SJSA1 (cell line): ENCODE results near the gene ERC1. TPM values are rescaled to one million over a fixed set of nuclear protein-coding genes. Genes with fewer than 3 reads are reported as not detected.
A peak's percentile ranks its signal among the peaks of the same experiment; 100 is the strongest.

ENCODE experiments used
- DNase-seq, 2 experiments: peaks; one replicate each; pipeline ENCODE4 v3.0.0-alpha.2; 2015 to 2020; ENCODE audit warnings: low spot score in 2 of 2, low read depth in 1 of 2
- H3K27ac ChIP-seq: fragments of 250-450 bp; sonication (Bioruptor Pico); 2 replicates; pipeline ENCODE4 v1.5.1; 2020; ENCODE audit warnings: mild to moderate bottlenecking, moderate library complexity
- H3K27me3 ChIP-seq: fragments of 250-450 bp; sonication (Bioruptor Pico); replicated peaks from 2 replicates; pipeline ENCODE4 v1.5.1; 2020; ENCODE audit warnings: mild to moderate bottlenecking, moderate library complexity
- H3K36me3 ChIP-seq: fragments of 250-450 bp; sonication (Bioruptor Pico); 2 replicates; pipeline ENCODE4 v1.5.1; 2020; ENCODE audit warnings: mild to moderate bottlenecking
- H3K4me1 ChIP-seq: fragments of 250-450 bp; sonication (Bioruptor Pico); replicated peaks from 2 replicates; pipeline ENCODE4 v1.6.1; 2021; ENCODE audit warnings: mild to moderate bottlenecking
- H3K4me3 ChIP-seq: fragments of 250-450 bp; sonication (Bioruptor Pico); 2 replicates; pipeline ENCODE4 v1.5.1; 2020; ENCODE audit warnings: mild to moderate bottlenecking
- H3K9me3 ChIP-seq: fragments of 250-450 bp; sonication (Bioruptor Pico); replicated peaks from 2 replicates; pipeline ENCODE4 v1.5.1; 2020; ENCODE audit warnings: mild to moderate bottlenecking
- total RNA-seq: library from RNA; depleted of rRNA; stranded (reverse); fragments of >200 nt; shearing (Covaris generic); gene quantifications from 2 replicates; pipeline ENCODE4 v1.2.3, GENCODE V29; 2014

ERC1 gene
- total RNA-seq, 1 experiment from 2014 or later = 19.7 TPM

DNA sequence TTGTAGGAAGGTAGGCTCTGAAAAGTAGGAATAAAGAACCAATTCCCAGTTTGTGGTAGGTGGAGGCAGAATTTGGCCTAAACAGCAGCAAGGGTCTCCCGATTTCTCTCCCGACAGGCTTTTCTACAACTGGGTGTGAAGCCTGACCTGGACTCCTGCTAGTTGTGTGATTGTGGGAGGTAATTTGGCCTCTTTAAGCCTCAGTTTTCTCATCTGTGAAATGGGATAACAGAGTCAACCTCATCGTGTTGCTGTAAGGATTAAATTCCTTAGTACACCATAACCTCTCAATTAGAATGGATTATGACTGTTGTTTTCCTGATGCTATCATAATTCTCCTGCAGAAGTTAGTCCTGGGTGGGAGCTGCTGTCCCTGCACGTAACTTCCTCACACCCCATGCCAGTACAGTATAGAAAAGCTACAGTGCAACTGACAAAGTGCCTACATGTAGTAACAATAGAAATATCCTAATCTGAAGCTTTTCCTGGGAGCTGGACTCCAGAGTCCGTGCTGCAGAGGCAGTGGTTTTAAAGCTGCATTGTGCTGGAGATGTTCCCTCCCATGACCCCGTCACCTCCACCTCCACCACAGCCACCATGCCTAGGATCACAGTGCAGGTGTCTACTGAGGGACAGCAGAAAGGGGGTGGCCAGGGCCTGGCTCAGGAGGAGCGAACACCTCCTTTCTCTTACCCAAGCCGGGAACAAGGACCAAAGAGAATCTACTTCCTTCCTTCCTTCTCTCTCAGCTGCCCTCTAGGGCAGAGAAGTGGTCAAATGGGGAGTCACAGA, 526.9 kb downstream of the ERC1 start:
- Histone ChIP-seq H3K36me3 (no peaks in the 10 kb centered on the region), H3K4me3 (no peak overlapping the region), H3K9me3 (no peaks in the 10 kb centered on the region), H3K27me3 (no peaks in the 10 kb centered on the region), H3K27ac (no peak overlapping the region), H3K4me1 (peaks cover 33% of the 10 kb centered on the region)
- no peak for DNase-seq

DNA sequence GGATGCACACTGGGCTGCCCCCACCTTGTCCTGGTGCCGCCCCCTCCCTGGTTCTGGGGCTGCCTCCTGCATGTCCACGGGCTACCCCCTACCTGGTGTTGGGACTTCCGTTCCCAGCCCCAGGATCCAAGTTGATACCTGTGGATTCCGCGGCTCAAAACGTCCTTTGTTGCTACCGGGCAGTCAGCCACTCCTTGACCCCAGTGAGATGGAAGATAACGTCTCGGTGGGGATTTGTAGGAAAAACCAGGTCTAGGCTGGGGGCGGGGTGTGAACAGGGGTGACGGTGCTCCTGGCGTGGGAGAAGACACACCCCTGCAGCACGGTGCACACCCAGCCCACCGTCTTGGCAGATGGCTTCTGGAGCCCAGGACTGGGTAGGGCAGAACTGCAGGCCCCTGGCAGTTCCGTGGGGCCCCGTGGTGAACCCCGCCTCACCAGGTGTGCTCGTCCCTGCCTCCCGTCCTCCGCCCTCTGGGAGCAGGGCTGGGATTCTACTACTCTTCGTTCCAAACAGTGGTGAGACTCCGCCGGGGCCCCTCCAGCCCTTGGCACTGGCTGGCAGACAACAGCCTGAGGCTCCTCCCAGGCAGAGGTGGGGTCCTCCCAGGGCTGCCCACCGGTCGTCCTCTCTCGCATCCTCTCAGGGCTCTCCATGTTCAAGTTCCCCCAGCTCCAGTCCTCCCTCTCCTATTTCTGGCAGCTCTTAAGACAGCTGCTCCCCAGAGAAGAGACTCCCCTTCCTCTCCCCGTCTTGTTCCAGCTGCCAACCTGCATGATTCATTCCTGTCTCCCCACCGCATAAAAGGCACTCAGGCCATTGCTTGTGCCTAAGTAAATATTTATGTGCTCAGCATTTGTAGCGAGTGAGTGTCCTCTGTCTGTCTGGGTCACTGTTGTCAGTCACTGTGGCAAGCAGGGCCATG, 527.8 kb downstream of the ERC1 start:
- Histone ChIP-seq H3K9me3 (no peaks in the 10 kb centered on the region), H3K4me1 (peaks cover 33% of the 10 kb centered on the region), H3K4me3 (no peak overlapping the region), H3K27ac (no peak overlapping the region), H3K36me3 (no peaks in the 10 kb centered on the region), H3K27me3 (no peaks in the 10 kb centered on the region)
- DNase-seq = peak; percentile 90

DNA sequence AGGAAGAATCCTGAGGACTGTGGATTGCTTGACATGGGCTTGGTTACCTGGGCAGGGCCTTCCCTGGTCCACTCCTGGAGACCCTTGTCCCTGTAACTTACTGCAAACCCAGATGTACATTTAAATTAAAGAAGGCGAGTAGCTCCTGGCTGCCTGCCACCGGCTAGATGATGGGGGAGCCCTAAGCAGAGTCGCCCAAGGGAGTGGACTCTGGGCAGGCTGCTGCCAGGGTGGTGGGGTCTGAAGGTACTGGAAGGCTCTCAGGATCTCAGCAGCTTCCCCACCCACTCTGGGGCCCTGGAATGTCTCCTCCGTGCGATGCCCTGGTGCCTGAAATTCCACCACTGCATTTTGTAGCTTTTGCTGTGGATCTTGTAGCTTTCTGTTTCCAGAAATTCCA, 528.6 kb downstream of the ERC1 start:
- no peak overlapping the region for H3K27ac ChIP-seq
- H3K27me3 ChIP-seq = no peaks in the 10 kb centered on the region
- no peak for DNase-seq
- H3K36me3 ChIP-seq = no peaks in the 10 kb centered on the region
- H3K4me3 ChIP-seq = no peak overlapping the region
- H3K9me3 ChIP-seq = no peaks in the 10 kb centered on the region
- H3K4me1 ChIP-seq = peaks cover 33% of the 10 kb centered on the region

DNA sequence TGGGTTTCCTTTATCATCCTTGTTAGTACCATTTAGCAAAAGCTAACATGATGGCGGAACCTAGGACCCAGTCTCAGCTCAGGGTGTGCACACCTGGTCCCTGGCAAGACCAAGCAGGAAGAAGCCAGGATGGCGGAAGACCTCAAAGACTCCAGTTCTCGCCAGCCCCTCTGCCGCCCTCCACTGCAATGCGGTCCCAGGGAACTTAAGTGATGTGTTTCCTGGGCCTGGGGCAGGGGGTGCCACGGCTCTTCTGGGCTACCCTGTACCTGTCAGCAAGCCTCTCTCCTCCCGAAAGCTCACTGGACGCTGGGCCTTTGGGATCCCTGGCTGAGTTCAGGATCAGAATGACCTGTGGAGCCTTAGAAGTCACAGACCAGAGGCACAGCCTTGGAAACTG, 532.0 kb downstream of the ERC1 start:
- Histone ChIP-seq H3K36me3 (no peaks in the 10 kb centered on the region), H3K27me3 (no peaks in the 10 kb centered on the region), H3K4me1 (peaks cover 32% of the 10 kb centered on the region), H3K27ac (no peak overlapping the region), H3K4me3 (no peak overlapping the region), H3K9me3 (no peaks in the 10 kb centered on the region)
- DNase-seq = no peak

DNA sequence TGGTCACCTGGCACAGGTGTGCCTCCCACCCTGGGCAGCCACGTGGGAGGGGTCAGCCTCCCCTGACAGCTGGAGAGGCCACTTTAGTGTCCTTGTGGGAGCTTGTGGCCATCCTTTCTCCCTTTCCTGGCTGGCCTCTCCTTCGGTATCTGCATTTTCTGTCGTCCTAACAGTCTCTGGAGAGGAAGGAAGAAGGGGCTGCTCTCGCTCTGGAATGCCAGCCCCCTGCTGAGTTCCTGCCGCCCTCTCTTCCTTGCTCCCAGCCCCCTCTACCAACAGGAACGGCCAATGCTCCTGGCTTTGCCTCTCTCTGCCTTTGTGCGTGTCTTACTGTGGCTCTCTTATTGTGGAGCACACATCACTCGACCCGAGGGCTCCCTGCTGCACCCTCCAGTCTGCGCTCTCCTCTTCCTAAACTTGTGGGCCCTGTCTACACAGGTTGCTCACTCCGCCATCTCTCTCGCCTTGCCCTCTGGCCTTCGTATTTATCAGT, 532.6 kb downstream of the ERC1 start:
- H3K9me3 ChIP-seq = no peaks in the 10 kb centered on the region
- DNase-seq = no peak
- H3K36me3 ChIP-seq = no peaks in the 10 kb centered on the region
- H3K27me3 ChIP-seq = no peaks in the 10 kb centered on the region
- no peak overlapping the region for H3K4me3 ChIP-seq
- H3K4me1 ChIP-seq = peaks cover 28% of the 10 kb centered on the region
- no peak overlapping the region for H3K27ac ChIP-seq

DNA sequence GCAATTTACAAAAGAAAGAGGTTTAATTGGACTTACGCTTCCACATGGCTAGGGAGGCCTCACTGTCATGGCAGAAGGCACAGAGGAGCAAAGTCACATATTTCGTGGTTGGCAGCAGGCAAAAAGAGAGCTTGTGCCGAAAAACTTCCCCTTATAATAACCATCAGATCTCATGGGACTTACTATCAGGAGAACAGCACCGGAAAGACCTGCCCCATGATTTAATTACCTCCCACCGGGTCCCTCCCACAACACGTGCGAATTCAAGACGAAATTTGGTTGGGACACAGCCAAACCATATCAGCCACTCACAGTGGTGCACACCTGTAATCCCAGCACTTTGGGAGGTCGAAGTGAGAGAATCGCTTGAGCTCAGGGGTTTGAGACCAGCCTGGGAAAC, 534.8 kb downstream of the ERC1 start:
- H3K27me3 ChIP-seq = peaks cover 6% of the 10 kb centered on the region
- H3K36me3 ChIP-seq = no peaks in the 10 kb centered on the region
- peaks cover 3% of the 10 kb centered on the region; the same call in 1 of the 2 replicates for H3K9me3 ChIP-seq
- peaks cover 24% of the 10 kb centered on the region for H3K4me1 ChIP-seq
- no peak overlapping the region for H3K4me3 ChIP-seq
- no peak for DNase-seq
- H3K27ac ChIP-seq = no peak overlapping the region

DNA sequence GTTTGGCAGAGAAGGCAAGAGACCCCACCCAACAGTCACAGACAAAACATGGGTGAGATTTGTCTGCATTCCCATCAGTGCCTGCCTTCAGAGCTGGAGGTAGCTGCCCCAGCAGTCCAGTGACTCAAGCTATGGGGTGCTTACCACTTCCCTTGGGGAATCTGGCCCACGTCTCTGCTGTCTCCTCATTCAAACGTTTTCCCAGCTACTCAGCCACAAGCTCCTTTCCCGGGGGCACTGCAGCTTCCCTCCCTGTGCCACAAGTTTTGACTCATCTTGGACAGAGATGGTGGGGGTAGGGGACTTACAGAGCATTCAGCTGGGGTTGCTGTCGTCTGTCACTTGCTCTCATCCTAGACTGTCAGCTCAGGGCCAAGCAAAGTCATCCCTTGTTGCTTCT, 536.8 kb downstream of the ERC1 start:
- Histone ChIP-seq H3K4me1 (peaks cover 30% of the 10 kb centered on the region), H3K36me3 (no peaks in the 10 kb centered on the region), H3K27me3 (peaks cover 24% of the 10 kb centered on the region), H3K27ac (no peak overlapping the region), H3K9me3 (peaks cover 3% of the 10 kb centered on the region; the same call in 1 of the 2 replicates), H3K4me3 (no peak overlapping the region)
- DNase-seq = peak; percentile 58 to 78

DNA sequence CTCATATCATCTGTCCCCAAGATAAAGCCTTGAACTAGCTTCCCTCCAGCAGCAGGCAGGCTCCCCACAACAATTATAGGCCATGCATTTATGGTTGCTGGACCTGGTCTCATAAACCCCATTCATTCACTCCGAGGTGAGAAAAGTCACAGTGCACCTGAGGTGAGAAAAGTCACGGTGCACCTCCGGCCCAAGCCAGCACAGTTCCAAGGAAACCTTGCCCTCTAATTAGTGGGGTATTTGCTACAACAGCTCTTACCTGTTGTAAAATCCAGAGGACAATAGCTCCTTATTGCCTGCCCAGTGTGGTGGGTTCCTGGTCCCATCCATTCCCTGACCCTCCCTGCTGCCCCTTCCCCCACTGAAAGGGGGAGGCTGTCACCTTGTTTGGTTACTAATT, 537.8 kb downstream of the ERC1 start:
- Histone ChIP-seq H3K27me3 (peaks cover 30% of the 10 kb centered on the region), H3K9me3 (peaks cover 3% of the 10 kb centered on the region; the same call in 1 of the 2 replicates), H3K4me1 (peaks cover 30% of the 10 kb centered on the region), H3K36me3 (no peaks in the 10 kb centered on the region), H3K27ac (no peak overlapping the region), H3K4me3 (no peak overlapping the region)
- no peak for DNase-seq

DNA sequence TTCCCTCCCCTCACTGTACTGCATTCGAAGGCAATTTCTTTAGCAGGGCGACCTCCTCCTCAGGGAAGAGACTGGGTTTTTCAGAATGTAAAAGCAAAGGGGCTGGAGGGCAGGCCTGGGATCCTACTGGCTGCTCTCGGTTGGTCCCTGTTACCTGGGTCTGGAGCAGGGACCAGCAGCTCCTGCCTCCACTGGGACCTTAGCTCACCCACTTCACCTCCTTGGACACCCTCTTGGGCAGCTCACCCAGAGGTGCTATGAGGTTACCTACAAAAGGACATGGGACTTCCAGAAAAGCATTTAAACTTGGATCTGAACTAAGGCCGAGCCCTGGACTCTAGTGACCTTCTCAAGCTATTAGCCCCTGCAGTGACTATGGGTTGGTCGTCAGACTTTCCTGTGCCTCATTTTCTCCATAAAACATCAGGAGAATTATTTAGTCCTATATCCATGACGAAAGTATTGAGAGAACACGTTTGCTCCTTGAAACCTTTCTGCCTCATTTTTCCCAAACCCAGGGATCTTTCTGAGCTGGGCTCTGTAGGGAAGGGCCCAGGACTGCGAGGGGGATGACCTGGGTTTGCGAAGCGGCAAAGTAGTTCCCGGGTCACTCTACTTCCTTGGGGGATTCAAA, 538.3 kb downstream of the ERC1 start:
- Histone ChIP-seq H3K4me1 (peaks cover 30% of the 10 kb centered on the region), H3K36me3 (no peaks in the 10 kb centered on the region), H3K4me3 (peak overlapping the region; percentile 67), H3K27ac (no peak overlapping the region), H3K9me3 (peaks cover 3% of the 10 kb centered on the region; the same call in 1 of the 2 replicates), H3K27me3 (peaks cover 30% of the 10 kb centered on the region)
- no peak for DNase-seq

DNA sequence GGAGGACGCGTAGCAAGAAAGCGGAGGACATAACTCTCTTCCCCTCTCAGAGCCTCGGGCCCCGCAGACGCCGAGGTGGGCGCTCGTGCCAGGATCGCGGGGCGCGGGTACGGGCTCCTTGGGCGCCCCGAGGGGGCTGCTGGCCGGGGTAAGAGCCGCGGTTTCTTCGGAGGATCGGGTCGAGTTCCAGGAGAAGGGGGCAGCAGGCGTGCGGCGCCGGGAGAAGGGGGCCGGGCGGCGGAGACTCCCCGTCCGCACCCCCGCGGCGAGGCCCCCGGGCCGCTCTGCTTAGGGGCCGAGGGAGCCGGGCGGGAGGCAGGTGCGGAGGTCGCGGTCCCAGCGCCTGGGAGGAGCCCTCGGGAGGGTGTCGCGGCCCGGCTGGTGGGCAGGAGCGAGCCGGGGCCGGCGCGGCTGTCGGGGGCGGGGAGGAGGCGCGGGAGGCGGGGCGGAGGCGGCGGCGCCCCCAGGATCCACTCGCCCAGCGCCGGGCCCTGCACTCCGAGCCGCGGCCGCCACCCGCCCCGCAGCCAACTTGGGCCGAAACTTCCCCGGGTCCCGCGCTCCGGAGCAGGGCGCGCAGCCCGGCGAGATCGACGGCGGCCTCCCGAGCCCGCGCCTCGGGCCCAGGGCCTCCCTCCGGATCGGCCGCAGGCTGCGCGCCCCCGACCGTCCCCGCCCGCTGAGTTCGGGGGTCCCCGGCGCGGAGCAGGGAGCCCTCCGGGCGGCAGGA, 539.0 kb downstream of the ERC1 start:
- DNase-seq = no peak
- Histone ChIP-seq H3K4me1 (peaks cover 30% of the 10 kb centered on the region), H3K9me3 (peaks cover 3% of the 10 kb centered on the region; the same call in 1 of the 2 replicates), H3K4me3 (peak overlapping the region; percentile 67), H3K36me3 (no peaks in the 10 kb centered on the region), H3K27me3 (peaks cover 30% of the 10 kb centered on the region), H3K27ac (no peak overlapping the region)

DNA sequence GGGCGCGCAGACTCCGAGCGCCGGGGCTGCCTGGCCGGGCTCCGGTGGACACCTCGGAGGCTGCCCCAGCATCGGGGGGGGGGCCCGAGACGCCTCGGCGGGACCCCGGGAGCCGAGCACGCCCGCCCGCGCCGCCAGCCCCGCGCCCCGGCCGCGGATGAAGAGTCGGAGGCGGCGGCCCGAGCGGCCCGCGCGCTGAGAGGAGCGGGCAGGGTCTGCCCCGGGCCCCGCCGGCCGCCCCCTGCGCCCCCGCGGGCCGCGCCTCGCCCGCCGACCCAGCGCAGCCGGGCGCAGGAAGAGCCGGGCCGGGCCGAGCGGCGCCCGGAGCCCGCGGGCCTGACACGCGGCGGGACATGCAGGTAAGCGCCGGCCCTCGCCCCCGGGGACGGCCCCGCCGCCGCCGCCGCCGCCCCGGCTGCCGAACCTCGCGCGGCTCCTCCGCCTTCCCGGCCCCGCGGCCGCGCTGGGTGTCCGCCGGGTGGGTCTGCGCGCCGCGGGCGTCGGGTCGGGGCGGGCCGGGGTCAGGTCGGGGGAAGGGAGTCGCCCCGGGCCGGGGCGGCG, 539.6 kb downstream of the ERC1 start:
- no peak for DNase-seq
- Histone ChIP-seq H3K4me1 (peaks cover 30% of the 10 kb centered on the region), H3K27me3 (peaks cover 35% of the 10 kb centered on the region), H3K4me3 (peak overlapping the region; percentile 67), H3K9me3 (peaks cover 3% of the 10 kb centered on the region; the same call in 1 of the 2 replicates), H3K36me3 (no peaks in the 10 kb centered on the region), H3K27ac (no peak overlapping the region)

DNA sequence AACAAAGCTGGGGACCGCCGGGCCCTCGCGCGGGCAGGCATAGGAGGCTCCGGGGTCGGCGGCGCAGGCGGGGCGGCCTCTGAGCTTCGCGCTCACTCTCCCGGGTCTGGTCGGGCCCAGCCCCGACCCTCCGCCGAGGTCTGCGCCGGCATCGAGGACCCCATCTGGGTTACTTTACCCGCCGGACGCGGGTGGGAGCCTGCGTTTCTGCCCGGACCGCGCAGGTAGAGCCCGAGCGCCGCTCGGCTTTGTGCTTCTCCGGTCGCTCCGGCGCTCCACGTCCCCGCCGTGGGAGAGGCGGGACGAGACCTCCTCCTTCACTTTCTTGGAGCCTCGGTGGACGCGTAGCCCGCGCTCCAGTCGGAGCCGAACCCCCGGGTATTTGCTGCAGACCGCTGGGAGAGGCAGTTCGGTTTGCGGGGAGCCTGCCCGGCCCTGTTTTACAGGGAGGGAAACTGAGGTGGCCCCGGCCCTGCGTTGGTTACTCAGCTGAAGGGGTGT, 540.2 kb downstream of the ERC1 start:
- H3K27ac ChIP-seq = no peak overlapping the region
- peaks cover 3% of the 10 kb centered on the region; the same call in 1 of the 2 replicates for H3K9me3 ChIP-seq
- H3K4me1 ChIP-seq = peaks cover 30% of the 10 kb centered on the region

More for the DNA sequence above, 540.2 kb downstream of the ERC1 start:
- DNase-seq = no peak
- H3K36me3 ChIP-seq = no peaks in the 10 kb centered on the region
- H3K27me3 ChIP-seq = peaks cover 35% of the 10 kb centered on the region
- peak overlapping the region; percentile 67 for H3K4me3 ChIP-seq
